H1 (cell line): Measurements from ENCODE around the gene TRAF1. TPM values are rescaled to one million over a fixed set of nuclear protein-coding genes. Genes with fewer than 3 reads are reported as not detected.

Experiments
- CTCF ChIA-PET: fragments of 300-600 bp; sonication (Branson Sonifier 250); formaldehyde crosslinking; loops from one replicate; lab custom pipeline; 2021; ENCODE audit not compliant: partially characterized antibody; lab: Charles Lee
- POLR2A ChIA-PET: fragments of 300-600 bp; sonication (Branson Sonifier 250); formaldehyde crosslinking; loops from one replicate; lab custom pipeline; 2021; ENCODE audit warnings: inconsistent platforms; ENCODE audit not compliant: partially characterized antibody; lab: Charles Lee
- DNase-seq, 2 experiments: peaks; one replicate each; pipeline versions ENCODE4 v3.0.0 to v3.0.0-alpha.2; 2010 to 2022; ENCODE audit warnings: low spot score in 2 of 2, low read depth in 1 of 2, mixed read lengths in 1 of 2
- FAIRE-seq: peaks from 2 replicates; lab custom pipeline; 2011; peaks lifted over from hg19 to GRCh38; lab: Jason Lieb, UNC
- H2AFZ ChIP-seq: 2 replicates; pipeline ENCODE4 v1.8.1; 2012; ENCODE audit warnings: low read length, inconsistent platforms
- H2AK5ac ChIP-seq: 2 replicates; pipeline ENCODE4 v1.6.1; 2013; ENCODE audit warnings: low read depth, low read length
- H2BK120ac ChIP-seq: replicated peaks from 2 replicates; pipeline ENCODE3; 2013; ENCODE audit warnings: low read depth, low read length, inconsistent platforms
- H2BK12ac ChIP-seq: 2 replicates; pipeline ENCODE4 v1.6.1; 2013; ENCODE audit warnings: low read depth, low read length
- H2BK15ac ChIP-seq: 2 replicates; pipeline ENCODE4 v1.6.1; 2013; ENCODE audit warnings: low read length
- H2BK20ac ChIP-seq: 2 replicates; pipeline ENCODE4 v1.6.1; 2013; ENCODE audit warnings: low read length
- H2BK5ac ChIP-seq: 2 replicates; pipeline ENCODE4 v1.6.1; 2013; ENCODE audit warnings: low read depth, low read length
- H3K14ac ChIP-seq: 2 replicates; pipeline ENCODE4 v1.6.1; 2013; ENCODE audit warnings: inconsistent platforms; ENCODE audit not compliant: insufficient read length
- H3K18ac ChIP-seq: 2 replicates; pipeline ENCODE4 v1.6.1; 2013; ENCODE audit warnings: low read length; ENCODE audit errors: extremely low read depth
- H3K23ac ChIP-seq: 2 replicates; pipeline ENCODE4 v1.6.1; 2013; ENCODE audit warnings: inconsistent platforms; ENCODE audit not compliant: insufficient read length
- H3K23me2 ChIP-seq: 2 replicates; pipeline ENCODE4 v1.6.1; 2013; ENCODE audit warnings: low read depth, low read length
- H3K27ac ChIP-seq: 2 replicates; pipeline ENCODE4 v1.6.1; 2011; ENCODE audit warnings: low read depth, low read length, inconsistent platforms
- H3K27me3 ChIP-seq, 4 experiments: replicated peaks in 1 of 4; 1 replicate in 1 of 4; 2 replicates in 3 of 4; pipeline versions ENCODE4 v1.6.1 to v1.8.1; 2011 to 2013; ENCODE audit warnings: low read length in 3 of 4, mild to moderate bottlenecking in 3 of 4, inconsistent platforms in 2 of 4, mixed read lengths in 2 of 4, moderate library complexity in 1 of 4; ENCODE audit not compliant: control insufficient read depth in 3 of 4, insufficient read depth in 3 of 4; ENCODE audit errors: extremely low read depth in 1 of 4
- H3K36me3 ChIP-seq, 4 experiments: 2 replicates each; pipeline versions ENCODE4 v1.6.1 to v1.8.1; 2011 to 2013; ENCODE audit warnings: mild to moderate bottlenecking in 4 of 4, low read length in 3 of 4, moderate library complexity in 2 of 4, control low read depth in 1 of 4, inconsistent platforms in 1 of 4; ENCODE audit not compliant: insufficient read depth in 4 of 4, control insufficient read depth in 2 of 4
- H3K4ac ChIP-seq: replicated peaks from 2 replicates; pipeline ENCODE3; 2013; ENCODE audit warnings: low read length, low read depth, mixed read lengths, inconsistent platforms; ENCODE audit not compliant: insufficient read length
- H3K4me1 ChIP-seq, 4 experiments: replicated peaks in 1 of 4; 1 replicate in 1 of 4; 2 replicates in 3 of 4; pipeline versions ENCODE4 v1.6.1 to v1.8.1; 2011 to 2013; ENCODE audit warnings: low read length in 3 of 4, inconsistent platforms in 2 of 4, mixed read lengths in 1 of 4; ENCODE audit not compliant: insufficient read depth in 4 of 4, control insufficient read depth in 3 of 4
- H3K4me2 ChIP-seq, 2 experiments: 2 replicates each; pipeline versions ENCODE4 v1.6.1 to v1.8.1; 2011 to 2013; ENCODE audit warnings: low read depth in 2 of 2, low read length in 2 of 2, control low read depth in 1 of 2, inconsistent platforms in 1 of 2, mild to moderate bottlenecking in 1 of 2; ENCODE audit not compliant: insufficient read depth in 1 of 2
- H3K4me3 ChIP-seq, 4 experiments: fragments of 200-600, 300-600 bp in 1 of 4; sonication (generic), shearing (Covaris generic), sonication (Bioruptor Twin) in 1 of 4; 2 replicates each; pipeline versions ENCODE4 v1.5.1 to v1.8.1; 2011 to 2016; ENCODE audit warnings: low read length in 4 of 4, low read depth in 3 of 4, control low read depth in 2 of 4, inconsistent platforms in 2 of 4, mild to moderate bottlenecking in 2 of 4, mixed read lengths in 1 of 4, moderate library complexity in 1 of 4; ENCODE audit not compliant: insufficient read depth in 2 of 4; ENCODE audit errors: extremely low read depth in 1 of 4
- H3K56ac ChIP-seq: replicated peaks from 2 replicates; pipeline ENCODE3; 2013; ENCODE audit warnings: low read depth, mild to moderate bottlenecking, mixed read lengths, low read length, inconsistent platforms; ENCODE audit not compliant: insufficient read length
- H3K79me1 ChIP-seq: 2 replicates; pipeline ENCODE4 v1.6.1; 2013; ENCODE audit warnings: low read depth, low read length, control low read depth
- H3K79me2 ChIP-seq, 2 experiments: 2 replicates each; pipeline versions ENCODE4 v1.6.1 to v1.8.1; 2012 to 2013; ENCODE audit warnings: low read length in 2 of 2, mild to moderate bottlenecking in 2 of 2, inconsistent platforms in 1 of 2; ENCODE audit not compliant: insufficient read depth in 2 of 2, control insufficient read depth in 1 of 2
- H3K9ac ChIP-seq, 4 experiments: replicated peaks in 1 of 4; 1 replicate in 1 of 4; 2 replicates in 3 of 4; pipeline versions ENCODE4 v1.6.1 to v1.8.1; 2011 to 2013; ENCODE audit warnings: low read depth in 3 of 4, low read length in 3 of 4, control low read depth in 2 of 4, mild to moderate bottlenecking in 2 of 4, moderate library complexity in 2 of 4, inconsistent platforms in 1 of 4; ENCODE audit errors: extremely low read depth in 1 of 4
- H3K9me3 ChIP-seq, 2 experiments: 2 replicates each; pipeline versions ENCODE4 v1.6.1 to v1.8.1; 2012 to 2013; ENCODE audit warnings: mild to moderate bottlenecking in 2 of 2, moderate library complexity in 2 of 2, control low read depth in 1 of 2, inconsistent platforms in 1 of 2, low read depth in 1 of 2, low read length in 1 of 2, mixed read lengths in 1 of 2; ENCODE audit not compliant: insufficient read depth in 2 of 2
- H4K20me1 ChIP-seq, 2 experiments: replicated peaks in 1 of 2; 2 replicates each; pipeline versions ENCODE3 to v1.8.1; 2011 to 2013; ENCODE audit warnings: inconsistent platforms in 2 of 2, low read length in 2 of 2, mild to moderate bottlenecking in 1 of 2; ENCODE audit not compliant: insufficient read depth in 2 of 2, control insufficient read depth in 1 of 2
- H4K5ac ChIP-seq: 2 replicates; pipeline ENCODE4 v1.6.1; 2013; ENCODE audit warnings: low read length, low read depth, mixed read lengths, inconsistent platforms; ENCODE audit not compliant: insufficient read length
- H4K8ac ChIP-seq: 2 replicates; pipeline ENCODE4 v1.8.0; 2013; ENCODE audit warnings: mild to moderate bottlenecking, moderate library complexity, low read length, inconsistent platforms; ENCODE audit not compliant: insufficient read depth; ENCODE audit errors: extremely low read depth
- H4K91ac ChIP-seq: replicated peaks from 2 replicates; pipeline ENCODE3; 2013; ENCODE audit warnings: low read length, mixed read lengths, inconsistent platforms; ENCODE audit not compliant: insufficient read length
- ASH2L ChIP-seq: fragments of 200-600, 300-600 bp; sonication (generic); IDR thresholded peaks from one replicate; pipeline ENCODE4 v1.7.1; 2017; ENCODE audit warnings: low read length
- BRCA1 ChIP-seq: IDR thresholded peaks from 2 replicates; pipeline ENCODE4 v1.6.1; 2012; ENCODE audit warnings: low read depth, low read length, improper control_type of control experiment
- CREB1 ChIP-seq: IDR thresholded peaks from 2 replicates; pipeline ENCODE4 v1.6.1; 2012; ENCODE audit warnings: inconsistent platforms
- GABPA ChIP-seq: IDR thresholded peaks from 2 replicates; pipeline ENCODE4 v1.6.1; 2011; ENCODE audit warnings: mild to moderate bottlenecking, low read length, moderate library complexity, borderline replicate concordance; ENCODE audit not compliant: insufficient read depth
- HDAC6 ChIP-seq: IDR thresholded peaks from one replicate; pipeline ENCODE4 v1.7.1; 2012; ENCODE audit warnings: low read depth, mild to moderate bottlenecking, inconsistent platforms, low read length, moderate library complexity
- MAFK ChIP-seq: IDR thresholded peaks from 2 replicates; pipeline ENCODE4 v1.6.1; 2012; ENCODE audit warnings: low read depth, mild to moderate bottlenecking, improper control_type of control experiment, low read length
- NANOG ChIP-seq: IDR thresholded peaks from 2 replicates; pipeline ENCODE4 v1.6.1; 2011; ENCODE audit warnings: low read length, low read depth, mild to moderate bottlenecking, inconsistent platforms; ENCODE audit not compliant: insufficient read depth, poor library complexity, severe bottlenecking
- PHF8 ChIP-seq: fragments of 200-600 bp; sonication (generic); conservative IDR thresholded peaks from 2 replicates; pipeline ENCODE4 v1.7.1; 2012; ENCODE audit warnings: low read depth, mild to moderate bottlenecking, inconsistent platforms, low read length, moderate library complexity
- RFX5 ChIP-seq: IDR thresholded peaks from 2 replicates; pipeline ENCODE4 v1.6.1; 2011; ENCODE audit warnings: low read depth, low read length, improper control_type of control experiment, borderline replicate concordance
- RNF2 ChIP-seq: fragments of 200-900, 300-1000 bp; sonication (generic); IDR thresholded peaks from 2 replicates; pipeline ENCODE4 v1.7.1; 2016; ENCODE audit warnings: borderline replicate concordance, low read depth, mild to moderate bottlenecking, antibody characterized with exemption, low read length; ENCODE audit not compliant: poor library complexity, severe bottlenecking; ENCODE audit errors: missing control alignments
- SP4 ChIP-seq: IDR thresholded peaks from 2 replicates; pipeline ENCODE4 v1.6.1; 2012; ENCODE audit warnings: low read length, inconsistent platforms
- WGBS, 2 experiments: shearing (Covaris generic) in 1 of 2; methylation state at CpG; one replicate each; pipeline versions ENCODE4 v1.1.6 to v1.1.7; 2013 to 2015; ENCODE audit warnings: low lambda C conversion rate in 2 of 2, mixed read lengths in 2 of 2, inconsistent platforms in 1 of 2, low coverage in 1 of 2, missing lambda C conversion rate in 1 of 2; ENCODE audit not compliant: insufficient replicate concordance in 2 of 2, insufficient coverage in 1 of 2, insufficient read length in 1 of 2; ENCODE audit errors: extremely low coverage in 1 of 2, missing lambda C conversion rate in 1 of 2; 5-methylcytosine and 5-hydroxymethylcytosine counted together
- polyA plus RNA-seq, 7 experiments: library from polyadenylated mRNA; depleted of rRNA in 3 of 7; stranded (reverse) in 5 of 7; unstranded in 2 of 7; fragments of >200 nt in 5 of 7; fragments of 200-250 nt in 2 of 7; gene quantifications; 1 replicate in 5 of 7; 2 replicates in 1 of 7; 4 replicates in 1 of 7; pipeline versions ENCODE4 v1.2.1 to v1.2.3, GENCODE V29; 2011 to 2013; ENCODE audit warnings: missing spikeins in 2 of 7, mixed read lengths in 2 of 7
- total RNA-seq: library from RNA; stranded (reverse); fragmentation: NEBNext Ultra II Directional; extraction: Animal tissue kit (Norgen Biotek cat#: 25700); gene quantifications from 2 replicates; pipeline ENCODE4 v1.2.1, GENCODE V29; 2021

The TRAF1 gene
- total and polyA plus RNA-seq, 2 of the 8 experiments (the other 6 are each of a cell fraction or from before 2014, with no cell fraction given), result 1.6 to 3.2 TPM

- Histone ChIP-seq H4K5ac (no peak overlapping the region), H3K79me1 (no peaks in the 10 kb centered on the region), H3K27me3 (no peaks in the 10 kb centered on the region), H3K23me2 (no peaks in the 10 kb centered on the region; the same call in 1 of the 2 replicates), H3K4ac (no peak overlapping the region), H4K20me1 (no peaks in the 10 kb centered on the region), H2BK15ac (no peak overlapping the region), H3K9ac (no peak overlapping the region), H4K8ac (no peak overlapping the region), H2BK120ac (no peak overlapping the region), H3K14ac (no peak overlapping the region), H2AFZ (no peak overlapping the region), H3K4me2 (no peak overlapping the region), H2AK5ac (no peak overlapping the region), H2BK20ac (no peak overlapping the region), H3K79me2 (no peaks in the 10 kb centered on the region), H2BK12ac (no peak overlapping the region), H4K91ac (no peak overlapping the region), H3K9me3 (no peaks in the 10 kb centered on the region), H3K18ac (no peak overlapping the region), H2BK5ac (no peak overlapping the region), H3K56ac (no peak overlapping the region), H3K23ac (no peak overlapping the region), H3K27ac (no peak overlapping the region), H3K4me1 (peaks cover 0 to 11% (median 6%) of the 10 kb centered on the region in 4 experiments; a peak in 6 of 7 replicates), H3K36me3 (no peaks in the 10 kb centered on the region; a peak in 2 of 8 replicates), H3K4me3 (no peak overlapping the region)
- DNase-seq (no peak), FAIRE-seq (no peak)
- TF ChIP-seq NANOG, result no peak
- TF ChIP-seq PHF8, result no peak
- no peak for TF ChIP-seq BRCA1
- no peak for TF ChIP-seq GABPA
- TF ChIP-seq CREB1, result no peak
- no peak for TF ChIP-seq SP4
- no peak for TF ChIP-seq RFX5
- no peak for TF ChIP-seq HDAC6
- TF ChIP-seq ASH2L, result no peak
- no peak for TF ChIP-seq MAFK
- no peak for TF ChIP-seq RNF2
- CTCF ChIA-PET, result interaction anchor here (0.6 to 0.9 kb wide), 2 partner anchors 10 to 51 kb away, joined by 3 read pairs; no protein-coding TSS in a partner anchor
- WGBS, 2 experiments, result 82% methylated on average over 3 of the region's 3 CpGs; no CpG with 5 or more reads in 1 of the 2 experiments
- POLR2A ChIA-PET, result no interaction called here
These were observed 19.7 kb upstream of the TRAF1 start for GRCh38 chr9:120946259-120946658.
